Bronchial epithelial cell (primary cell): Measurements from ENCODE around the gene RUVBL1. TPM values are rescaled to one million over a fixed set of nuclear protein-coding genes. Genes with fewer than 3 reads are reported as not detected.

Source experiments
- DNase-seq: peaks from one replicate; pipeline ENCODE4 v3.0.0-alpha.2; 2010; ENCODE audit warnings: low read depth
- FAIRE-seq: peaks from 2 replicates; lab custom pipeline; 2011; peaks lifted over from hg19 to GRCh38; lab: Jason Lieb, UNC
- H3K27me3 ChIP-seq: 2 replicates; pipeline ENCODE4 v1.5.1; 2011; ENCODE audit warnings: low read length; ENCODE audit not compliant: control insufficient read depth, insufficient read depth
- H3K36me3 ChIP-seq: 2 replicates; pipeline ENCODE4 v1.5.1; 2011; ENCODE audit warnings: low read length; ENCODE audit not compliant: control insufficient read depth, insufficient read depth
- H3K4me3 ChIP-seq: 2 replicates; pipeline ENCODE4 v1.5.1; 2011; ENCODE audit warnings: mild to moderate bottlenecking, low read depth, low read length, control low read depth
- CTCF ChIP-seq: IDR thresholded peaks from 2 replicates; pipeline ENCODE4 v1.5.1; 2011; ENCODE audit warnings: mild to moderate bottlenecking, moderate library complexity, low read length, control low read depth, inconsistent platforms; ENCODE audit not compliant: insufficient read depth, severe bottlenecking
- total RNA-seq: library from RNA; depleted of rRNA; stranded (reverse); fragments of >200 nt; gene quantifications from 2 replicates; pipeline ENCODE4 v1.2.1, GENCODE V29; 2014

Gene RUVBL1
- total RNA-seq, 1 donor from 2014 or later: 60.8 TPM

- no peak for FAIRE-seq
- Histone ChIP-seq H3K4me3 (peak overlapping the region; percentile 42), H3K27me3 (no peaks in the 10 kb centered on the region), H3K36me3 (peaks cover 10% of the 10 kb centered on the region)
- DNase-seq: no peak
- no peak for TF ChIP-seq CTCF
Observed at GRCh38 chr3:128077202-128077624, 46.4 kb downstream of the RUVBL1 start.

DNA sequence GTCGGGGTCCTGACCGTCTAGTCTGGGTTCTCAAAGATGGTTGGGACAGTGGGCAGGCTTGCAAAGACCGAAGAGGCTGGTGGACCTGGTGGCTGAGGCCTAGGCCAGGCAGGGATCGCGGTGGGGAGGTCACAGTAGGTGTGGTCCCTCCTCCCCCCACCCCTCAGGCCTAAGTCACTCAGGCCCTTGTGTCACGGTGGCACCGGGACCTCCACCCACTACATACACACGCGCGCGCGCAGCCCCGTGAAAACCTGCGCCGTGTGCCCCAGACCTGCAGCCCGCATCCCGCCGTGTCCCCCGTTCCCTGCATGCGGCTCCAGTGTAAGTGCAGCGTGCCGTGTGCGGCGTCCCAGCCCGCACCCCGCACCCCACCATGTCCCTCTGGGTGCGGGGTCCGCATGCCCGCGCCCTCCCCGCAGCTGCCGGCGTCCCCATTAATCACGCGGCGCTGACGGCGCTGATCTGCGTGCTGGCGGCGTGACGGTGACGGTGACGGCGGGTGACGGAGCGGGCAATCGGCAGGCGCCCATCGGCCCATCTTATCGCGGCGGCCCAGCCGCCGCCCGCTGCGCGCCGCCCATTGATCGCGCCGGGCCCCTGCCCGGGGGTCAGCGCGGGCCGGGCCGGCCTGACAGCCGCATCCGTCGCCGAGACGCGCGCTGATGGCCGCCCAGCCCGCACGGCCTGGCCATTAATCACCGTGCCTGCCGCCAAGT, 47.0 kb downstream of the RUVBL1 start:
- no peak for TF ChIP-seq CTCF
- Histone ChIP-seq H3K27me3 (no peaks in the 10 kb centered on the region), H3K4me3 (peak overlapping the region; percentile 42), H3K36me3 (peaks cover 10% of the 10 kb centered on the region)
- no peak for DNase-seq
- no peak for FAIRE-seq

GRCh38 chr3:128075522-128076482, 47.8 kb downstream of the RUVBL1 start:
- peak; percentile 97 for TF ChIP-seq CTCF
- FAIRE-seq (no peak), DNase-seq (peak; percentile 77)
- peak overlapping the region; percentile 42 for H3K4me3 ChIP-seq
- peaks cover 11% of the 10 kb centered on the region for H3K36me3 ChIP-seq
- no peaks in the 10 kb centered on the region for H3K27me3 ChIP-seq

- TF ChIP-seq CTCF: no peak
- H3K27me3 ChIP-seq: no peaks in the 10 kb centered on the region
- peaks cover 17% of the 10 kb centered on the region for H3K36me3 ChIP-seq
- no peak for FAIRE-seq
- peak overlapping the region; percentile 42 for H3K4me3 ChIP-seq
- peak; percentile 45 for DNase-seq
Observed at GRCh38 chr3:128074851-128075521, 48.6 kb downstream of the RUVBL1 start.

GRCh38 chr3:128073807-128074206, 49.8 kb downstream of the RUVBL1 start:
- no peaks in the 10 kb centered on the region for H3K27me3 ChIP-seq
- no peak overlapping the region for H3K4me3 ChIP-seq
- FAIRE-seq (no peak), DNase-seq (peak; percentile 57)
- H3K36me3 ChIP-seq: peaks cover 15% of the 10 kb centered on the region
- no peak for TF ChIP-seq CTCF
